Measurements from ENCODE around the gene KMT2D. TPM values are rescaled to one million over a fixed set of nuclear protein-coding genes. Genes with fewer than 3 reads are reported as not detected.

KMT2D gene, protein sequence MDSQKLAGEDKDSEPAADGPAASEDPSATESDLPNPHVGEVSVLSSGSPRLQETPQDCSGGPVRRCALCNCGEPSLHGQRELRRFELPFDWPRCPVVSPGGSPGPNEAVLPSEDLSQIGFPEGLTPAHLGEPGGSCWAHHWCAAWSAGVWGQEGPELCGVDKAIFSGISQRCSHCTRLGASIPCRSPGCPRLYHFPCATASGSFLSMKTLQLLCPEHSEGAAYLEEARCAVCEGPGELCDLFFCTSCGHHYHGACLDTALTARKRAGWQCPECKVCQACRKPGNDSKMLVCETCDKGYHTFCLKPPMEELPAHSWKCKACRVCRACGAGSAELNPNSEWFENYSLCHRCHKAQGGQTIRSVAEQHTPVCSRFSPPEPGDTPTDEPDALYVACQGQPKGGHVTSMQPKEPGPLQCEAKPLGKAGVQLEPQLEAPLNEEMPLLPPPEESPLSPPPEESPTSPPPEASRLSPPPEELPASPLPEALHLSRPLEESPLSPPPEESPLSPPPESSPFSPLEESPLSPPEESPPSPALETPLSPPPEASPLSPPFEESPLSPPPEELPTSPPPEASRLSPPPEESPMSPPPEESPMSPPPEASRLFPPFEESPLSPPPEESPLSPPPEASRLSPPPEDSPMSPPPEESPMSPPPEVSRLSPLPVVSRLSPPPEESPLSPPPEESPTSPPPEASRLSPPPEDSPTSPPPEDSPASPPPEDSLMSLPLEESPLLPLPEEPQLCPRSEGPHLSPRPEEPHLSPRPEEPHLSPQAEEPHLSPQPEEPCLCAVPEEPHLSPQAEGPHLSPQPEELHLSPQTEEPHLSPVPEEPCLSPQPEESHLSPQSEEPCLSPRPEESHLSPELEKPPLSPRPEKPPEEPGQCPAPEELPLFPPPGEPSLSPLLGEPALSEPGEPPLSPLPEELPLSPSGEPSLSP (N-terminal part only)
- 106 and 120 TPM in 2 replicates for total RNA-seq
- polyA plus RNA-seq: 11.5 and 15.1 TPM in 2 replicates
- 23.2 and 26.0 TPM in 2 replicates for polyA plus RNA-seq (2011; cell fraction: cytosol; rRNA removed)
- 85.9 and 110 TPM in 2 replicates for polyA plus RNA-seq (2011; cell fraction: nucleus; rRNA removed)
- polyA plus RNA-seq (2012): 40.1 and 45.3 TPM in 2 replicates
- polyA minus RNA-seq: 46.9 and 49.0 TPM in 2 replicates
- polyA minus RNA-seq (2011; cell fraction: cytosol; rRNA and poly(A)+ RNA removed): 31.9 TPM
- polyA minus RNA-seq (2011; cell fraction: nucleus; rRNA and poly(A)+ RNA removed): 43.5 and 55.7 TPM in 2 replicates
- percentile 74 among the genes with signal in this experiment for Bru-seq, nascent RNA
- percentile 98 among the genes with signal in this experiment for BruChase-seq, experiment 1, labeled RNA remaining after a 6-hour chase
- percentile 96 among the genes with signal in this experiment for BruChase-seq, experiment 2, labeled RNA remaining after a 2-hour chase
- long read RNA-seq, partial matches to known transcripts: 2 of 26 reads
- long read RNA-seq, other reads (novel, unspliced or antisense): 24 of 26 reads

DNA sequence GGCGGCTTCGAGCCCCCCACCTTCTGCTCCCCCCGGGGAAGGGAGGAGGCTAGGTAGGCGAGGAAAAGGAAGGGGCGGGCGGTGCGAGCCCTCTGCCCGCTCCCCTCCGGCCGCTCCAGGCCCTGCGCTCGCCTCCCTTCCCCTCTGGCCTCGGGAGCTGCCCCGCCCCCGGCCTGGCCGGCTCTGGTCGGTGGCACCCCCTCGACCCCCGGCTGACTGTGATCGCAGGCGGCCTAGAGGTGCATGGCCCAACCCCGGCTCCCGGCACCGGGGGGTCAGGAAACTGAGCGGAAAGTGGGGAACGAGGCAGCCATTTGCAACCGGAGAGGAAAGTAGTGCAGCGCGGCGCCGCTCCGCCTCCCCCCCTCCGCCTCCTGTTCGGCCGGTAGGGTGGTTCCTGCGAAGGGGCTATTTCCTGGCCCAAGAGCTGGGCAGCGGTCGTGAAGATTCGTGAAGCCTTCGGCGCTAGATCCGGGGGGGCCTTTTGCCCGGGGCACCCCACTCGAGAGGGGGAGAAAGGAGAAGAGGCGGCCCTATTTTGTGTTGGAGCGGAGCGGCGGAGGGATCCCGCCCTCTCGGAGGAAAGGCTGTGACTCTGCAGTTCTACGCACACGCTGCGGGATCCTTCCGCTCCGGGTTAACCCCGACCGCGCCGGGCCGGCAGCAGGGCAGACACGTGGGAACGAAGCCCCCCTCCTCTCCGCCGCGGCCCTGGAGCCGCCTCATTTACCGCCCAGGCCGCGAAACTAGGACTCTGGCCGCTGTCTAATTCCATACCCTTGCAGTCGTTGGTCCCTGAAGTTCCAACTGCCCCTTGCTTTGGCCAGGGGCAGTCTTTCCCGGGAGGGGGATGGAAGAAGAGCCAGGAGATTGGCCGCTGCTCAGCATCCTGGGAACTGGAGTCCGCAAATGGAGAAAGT is at the start of gene KMT2D:
KMT2D (minus strand) TSS at position 558 of the 920 bp plus-strand sequence. CDS start 5,470 bp downstream, outside the sequence.
- Histone ChIP-seq H3K4me1 (ENCODE audit: control insufficient read depth, extremely low read depth, insufficient read depth, low read length) (peaks cover 39% of the 10 kb centered on the region), H3K9ac (replicated peaks; ENCODE audit: extremely low read depth, insufficient read depth, low read length) (peak within 1 kb of the TSS; percentile 97), H3K27me3 (ENCODE audit: control insufficient read depth in 2 of 2, insufficient read depth in 2 of 2, low read length in 2 of 2) (no peaks in the 10 kb centered on the region), H4K20me1 (replicated peaks; ENCODE audit: control insufficient read depth, extremely low read depth, insufficient read depth, low read length) (peaks cover 4% of the 10 kb centered on the region), H3K9me3 (replicated peaks; ENCODE audit: control insufficient read depth, insufficient read depth, low read length) (no peaks in the 10 kb centered on the region), H3K79me2 (ENCODE audit: control insufficient read depth, insufficient read depth, low read length) (peaks cover 54% of the 10 kb centered on the region), H3K4me3 (replicated peaks in 1 of 3; ENCODE audit: insufficient read depth in 1 of 3, low read depth in 1 of 3, low read length in 3 of 3) (peak within 1 kb of the TSS; percentile 73 to 97 (median 77)), H2AFZ (ENCODE audit: low read depth, low read length) (peak within 1 kb of the TSS; percentile 86), H3K36me3 (ENCODE audit: control insufficient read depth in 2 of 2, extremely low read depth in 1 of 2, insufficient read depth in 2 of 2, low read length in 2 of 2) (no peaks in the 10 kb centered on the region), H3K27ac (ENCODE audit: insufficient read depth, low read depth, low read length) (peak within 1 kb of the TSS; percentile 93), H3K9me1 (replicated peaks; ENCODE audit: control insufficient read depth, extremely low read depth, insufficient read depth, low read length) (no peaks in the 10 kb centered on the region), H3K4me2 (ENCODE audit: insufficient read depth, low read length) (peak within 1 kb of the TSS; percentile 96)
- CTCF ChIA-PET: interaction anchor here (1.0 to 1.2 kb wide), 2 partner anchors 32 to 64 kb away, joined by 3 read pairs; no protein-coding TSS in a partner anchor
- dilution Hi-C loops (cut with MboI; ENCODE audit: extremely low pct_ligation_motif_present, low sequenced_read_pairs) (no loop called here), intact Hi-C loops (cut with micrococcal nuclease) (loop anchor here (2.0 kb wide), 1 partner anchor 42 kb away; the partner anchor contains the start of gene PRKAG1)
- TF ChIP-seq POLR2A (IDR thresholded peaks at IDR 0.05; ENCODE audit: low read depth, low read length) (peak; percentile 85), FOS (IDR thresholded peaks at IDR 0.05; ENCODE audit: borderline replicate concordance, insufficient read depth, low read length) (no peak), MYC (IDR thresholded peaks at IDR 0.05; ENCODE audit: low read depth, low read length) (peak; percentile 100), GATA2 (IDR thresholded peaks at IDR 0.05; ENCODE audit: insufficient read depth, insufficient read length, low read depth, low read length) (no peak), JUN (IDR thresholded peaks at IDR 0.05; ENCODE audit: borderline replicate concordance, insufficient read depth, insufficient read length, low read depth) (no peak), CTCF (IDR thresholded peaks at IDR 0.05; ENCODE audit: extremely low read depth in 1 of 2, insufficient read depth in 1 of 2, low read depth in 1 of 2, low read length in 2 of 2) (peak; percentile 6 to 13), POLR2AphosphoS5 (IDR thresholded peaks at IDR 0.05; ENCODE audit: insufficient read depth, low read depth, low read length) (peak; percentile 74)
- TF ChIP-seq, protein P1, sequence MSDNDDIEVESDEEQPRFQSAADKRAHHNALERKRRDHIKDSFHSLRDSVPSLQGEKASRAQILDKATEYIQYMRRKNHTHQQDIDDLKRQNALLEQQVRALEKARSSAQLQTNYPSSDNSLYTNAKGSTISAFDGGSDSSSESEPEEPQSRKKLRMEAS (IDR thresholded peaks at IDR 0.05; ENCODE audit: insufficient read depth, insufficient read length): peak; percentile 84
- FAIRE-seq (peak; percentile 88), DNase-seq (ENCODE audit: low read depth, low spot score) (peak; percentile 92)
- POLR2A ChIA-PET: interaction anchor here (1.0 kb wide), 1 partner anchor 50 kb away, joined by 3 read pairs; the partner anchor contains the start of gene LMBR1L
- BruUV-seq (replicated peaks): TSS peak; percentile 16

Measured in endothelial cell of umbilical vein (primary cell).